ENCODE data around the gene FBXL14. TPM values are rescaled to one million over a fixed set of nuclear protein-coding genes. Genes with fewer than 3 reads are reported as not detected.

FBXL14 gene
- total RNA-seq, 1 experiment from 2014 or later: 19.3 TPM

GRCh38 chr12:1638203-1638602 is 43.8 kb upstream of the FBXL14 start:
- Histone ChIP-seq H3K4me1 (ENCODE audit: insufficient read depth, low read length, poor library complexity, severe bottlenecking) (no peaks in the 10 kb centered on the region), H3K36me3 (ENCODE audit: insufficient read depth, low read length, poor library complexity, severe bottlenecking) (no peaks in the 10 kb centered on the region), H3K27ac (ENCODE audit: low read depth, low read length, poor library complexity, severe bottlenecking) (no peak overlapping the region), H3K4me3 (ENCODE audit: low read depth, low read length, poor library complexity, severe bottlenecking) (no peak overlapping the region), H3K9me3 (ENCODE audit: low read depth, low read length, poor library complexity, severe bottlenecking) (no peaks in the 10 kb centered on the region), H3K27me3 (replicated peaks; ENCODE audit: insufficient read depth, low read depth, low read length, poor library complexity) (no peaks in the 10 kb centered on the region)
- no peak for DNase-seq (ENCODE audit: low spot score)
- no TSS peak for BruUV-seq (replicated peaks)
- intact Hi-C loops (cut with micrococcal nuclease; ENCODE audit: unreplicated experiment): no loop called here
- POLR2A ChIA-PET (ENCODE audit: low non-redundant PET): no interaction called here
- CTCF ChIA-PET: no interaction called here
- no peak for TF ChIP-seq EZH2 (IDR thresholded peaks at IDR 0.05; ENCODE audit: borderline replicate concordance, low read depth, low read length, poor library complexity, severe bottlenecking)
- TF ChIP-seq, protein P1, sequence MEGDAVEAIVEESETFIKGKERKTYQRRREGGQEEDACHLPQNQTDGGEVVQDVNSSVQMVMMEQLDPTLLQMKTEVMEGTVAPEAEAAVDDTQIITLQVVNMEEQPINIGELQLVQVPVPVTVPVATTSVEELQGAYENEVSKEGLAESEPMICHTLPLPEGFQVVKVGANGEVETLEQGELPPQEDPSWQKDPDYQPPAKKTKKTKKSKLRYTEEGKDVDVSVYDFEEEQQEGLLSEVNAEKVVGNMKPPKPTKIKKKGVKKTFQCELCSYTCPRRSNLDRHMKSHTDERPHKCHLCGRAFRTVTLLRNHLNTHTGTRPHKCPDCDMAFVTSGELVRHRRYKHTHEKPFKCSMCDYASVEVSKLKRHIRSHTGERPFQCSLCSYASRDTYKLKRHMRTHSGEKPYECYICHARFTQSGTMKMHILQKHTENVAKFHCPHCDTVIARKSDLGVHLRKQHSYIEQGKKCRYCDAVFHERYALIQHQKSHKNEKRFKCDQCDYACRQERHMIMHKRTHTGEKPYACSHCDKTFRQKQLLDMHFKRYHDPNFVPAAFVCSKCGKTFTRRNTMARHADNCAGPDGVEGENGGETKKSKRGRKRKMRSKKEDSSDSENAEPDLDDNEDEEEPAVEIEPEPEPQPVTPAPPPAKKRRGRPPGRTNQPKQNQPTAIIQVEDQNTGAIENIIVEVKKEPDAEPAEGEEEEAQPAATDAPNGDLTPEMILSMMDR (conservative IDR thresholded peaks at IDR 0.05; ENCODE audit: low read depth, low read length): no peak

DNA sequence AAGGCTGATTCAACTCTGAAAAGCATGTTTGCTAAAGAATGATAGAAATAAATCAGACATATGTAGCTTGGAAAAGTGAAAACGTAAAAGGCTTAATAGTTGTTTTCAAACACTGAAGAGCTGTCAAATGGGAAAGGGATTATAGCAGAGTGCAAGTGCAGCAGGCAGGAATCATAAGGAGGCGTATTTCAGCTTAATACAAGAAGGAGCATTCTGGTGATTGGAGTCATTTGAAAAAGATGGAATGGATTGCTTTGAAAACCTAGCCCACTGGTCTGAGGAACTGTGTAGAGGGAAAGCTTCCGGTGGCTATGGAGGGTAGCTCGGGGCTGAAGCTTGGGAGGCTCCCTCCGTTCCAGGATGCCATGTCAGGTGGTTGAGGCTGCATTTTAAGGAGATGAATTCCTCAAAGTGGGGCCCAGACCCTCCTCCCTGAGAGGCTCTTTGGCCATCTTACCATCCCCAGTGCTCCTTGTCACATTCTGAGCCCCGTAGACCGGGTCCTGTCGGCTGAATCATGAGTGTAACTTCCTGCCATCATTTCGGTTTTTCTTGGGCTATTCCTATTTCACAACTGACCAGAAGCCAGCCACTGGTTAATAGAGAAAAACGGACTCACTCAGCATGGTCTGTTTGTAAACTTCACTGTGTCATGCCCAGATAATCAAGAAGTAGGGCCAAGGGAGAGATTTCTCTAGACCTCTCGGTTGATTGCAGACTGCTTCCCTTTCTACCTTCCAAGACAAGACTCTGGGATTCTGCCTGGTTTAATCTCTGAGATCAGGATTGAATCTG is 41.1 kb upstream of the FBXL14 start:
- H3K4me3 ChIP-seq (ENCODE audit: low read depth, low read length, poor library complexity, severe bottlenecking): no peak overlapping the region
- ChIA-PET CTCF (interaction anchor here (1.1 to 2.5 kb wide), 7 partner anchors 13 to 517 kb away, joined by 3 to 27 read pairs (median 8); no protein-coding TSS in a partner anchor), POLR2A (ENCODE audit: low non-redundant PET) (no interaction called here)
- no TSS peak for BruUV-seq (replicated peaks)
- no peaks in the 10 kb centered on the region for H3K36me3 ChIP-seq (ENCODE audit: insufficient read depth, low read length, poor library complexity, severe bottlenecking)
- no peaks in the 10 kb centered on the region for H3K27me3 ChIP-seq (replicated peaks; ENCODE audit: insufficient read depth, low read depth, low read length, poor library complexity)
- TF ChIP-seq, protein P1 (conservative IDR thresholded peaks at IDR 0.05; ENCODE audit: low read depth, low read length): no peak
- no peak for TF ChIP-seq EZH2 (IDR thresholded peaks at IDR 0.05; ENCODE audit: borderline replicate concordance, low read depth, low read length, poor library complexity, severe bottlenecking)
- intact Hi-C loops (cut with micrococcal nuclease; ENCODE audit: unreplicated experiment): no loop called here
- H3K4me1 ChIP-seq (ENCODE audit: insufficient read depth, low read length, poor library complexity, severe bottlenecking): peaks cover under 1% of the 10 kb centered on the region
- no peak for DNase-seq (ENCODE audit: low spot score)
- H3K27ac ChIP-seq (ENCODE audit: low read depth, low read length, poor library complexity, severe bottlenecking): no peak overlapping the region
- no peaks in the 10 kb centered on the region for H3K9me3 ChIP-seq (ENCODE audit: low read depth, low read length, poor library complexity, severe bottlenecking)

DNA sequence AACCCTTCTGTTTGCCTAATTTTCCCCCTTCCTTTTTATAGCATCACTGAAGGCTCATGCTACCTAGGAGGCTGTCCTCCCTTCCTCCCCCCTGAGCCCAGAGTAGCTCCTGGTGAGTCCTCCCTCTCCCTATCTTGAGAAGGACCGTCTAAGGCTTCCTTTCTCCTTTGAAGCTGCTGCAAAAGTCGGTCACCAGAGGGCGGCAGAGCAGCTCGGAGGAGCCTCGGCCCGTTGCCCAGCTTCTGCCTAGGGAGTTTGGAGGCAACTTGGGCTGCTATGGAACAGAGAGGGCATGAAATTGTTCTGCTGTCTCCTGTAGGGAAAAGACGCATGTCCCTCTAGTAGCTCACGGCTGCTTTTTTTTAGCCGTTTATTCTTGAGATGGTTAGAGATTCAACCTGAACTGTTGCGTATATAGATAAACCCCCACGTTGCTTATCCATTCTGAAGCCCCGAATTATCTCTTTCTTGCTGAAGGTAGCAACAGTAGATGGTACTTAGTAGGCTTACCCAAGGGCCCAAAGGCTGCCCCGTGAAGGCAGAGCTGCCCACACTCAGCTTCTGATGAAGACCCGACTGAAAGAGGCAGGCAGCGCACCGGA is 40.3 kb upstream of the FBXL14 start:
- H3K27ac ChIP-seq (ENCODE audit: low read depth, low read length, poor library complexity, severe bottlenecking): no peak overlapping the region
- peak; percentile 89 for DNase-seq (ENCODE audit: low spot score)
- CTCF ChIA-PET: interaction anchor here (0.6 to 2.5 kb wide), 11 partner anchors 9 to 517 kb away, joined by 3 to 27 read pairs (median 6); partner anchors contain the start of gene ADIPOR2
- TF ChIP-seq, protein P1 (conservative IDR thresholded peaks at IDR 0.05; ENCODE audit: low read depth, low read length): peak; percentile 97
- TF ChIP-seq EZH2 (IDR thresholded peaks at IDR 0.05; ENCODE audit: borderline replicate concordance, low read depth, low read length, poor library complexity, severe bottlenecking): no peak
- POLR2A ChIA-PET (ENCODE audit: low non-redundant PET): no interaction called here
- no peaks in the 10 kb centered on the region for H3K27me3 ChIP-seq (replicated peaks; ENCODE audit: insufficient read depth, low read depth, low read length, poor library complexity)
- H3K9me3 ChIP-seq (ENCODE audit: low read depth, low read length, poor library complexity, severe bottlenecking): no peaks in the 10 kb centered on the region
- intact Hi-C loops (cut with micrococcal nuclease; ENCODE audit: unreplicated experiment): loop anchor here (5.0 kb wide), 2 partner anchors 158 to 308 kb away; no protein-coding TSS in a partner anchor
- no TSS peak for BruUV-seq (replicated peaks)
- no peaks in the 10 kb centered on the region for H3K36me3 ChIP-seq (ENCODE audit: insufficient read depth, low read length, poor library complexity, severe bottlenecking)
- no peak overlapping the region for H3K4me3 ChIP-seq (ENCODE audit: low read depth, low read length, poor library complexity, severe bottlenecking)
- H3K4me1 ChIP-seq (ENCODE audit: insufficient read depth, low read length, poor library complexity, severe bottlenecking): peaks cover 6% of the 10 kb centered on the region
